ENCODE data around the gene SRA1. TPM values are rescaled to one million over a fixed set of nuclear protein-coding genes. Genes with fewer than 3 reads are reported as not detected.

SRA1 gene
- total RNA-seq, 1 experiment from 2014 or later = 52.0 TPM

- in situ Hi-C loops (cut with HindIII; ENCODE audit: low pct_unique_long_range_greater_than_20kb, low sequenced_read_pairs) = no loop called here
Measured at GRCh38 chr5:140564196-140565023, 7.1 kb upstream of the SRA1 start, which contains the start of the genes APBB3 and SLC35A4. APBB3 (minus strand) TSS chr5:140564598; CDS start chr5:140564245, 353 bp downstream. SLC35A4 (plus strand) TSS chr5:140564828; CDS start chr5:140567170, 2,342 bp downstream.

More at GRCh38 chr5:140564196-140565023, 7.1 kb upstream of the SRA1 start, which contains the start of the genes APBB3 and SLC35A4:
- ChIA-PET POLR2A (interaction anchor here (0.6 kb wide), 3 partner anchors 11 to 157 kb away, joined by 4 to 5 read pairs (median 4); no protein-coding TSS in a partner anchor), CTCF (interaction anchor here (0.6 kb wide), 3 partner anchors 10 to 146 kb away, joined by 3 to 5 read pairs (median 3); no protein-coding TSS in a partner anchor)
- TF ChIP-seq TCF7L2 (IDR thresholded peaks at IDR 0.05; ENCODE audit: low read depth, low read length) (peak; percentile 39; the same call in 1 of the 2 replicates), SIN3A (IDR thresholded peaks at IDR 0.05; ENCODE audit: borderline replicate concordance, insufficient read depth, low read depth, low read length) (peak; percentile 34; the same call in 1 of the 2 replicates), REST (IDR thresholded peaks at IDR 0.05; ENCODE audit: insufficient read depth in 1 of 2, low read depth in 2 of 2, low read length in 1 of 2) (no peak), POLR2AphosphoS5 (IDR thresholded peaks at IDR 0.05; ENCODE audit: low read depth, low read length) (peak; percentile 93), CTCF (IDR thresholded peaks at IDR 0.05) (no peak)
- Histone ChIP-seq H3K27me3 (ENCODE audit: control insufficient read depth, insufficient read depth, low read length) (no peaks in the 10 kb centered on the region), H3K27ac (ENCODE audit: low read length) (peak within 1 kb of the TSS; percentile 99), H3K4me3 (ENCODE audit: low read depth in 2 of 2, low read length in 2 of 2) (peak within 1 kb of the TSS; percentile 89 to 98), H3K4me1 (ENCODE audit: control insufficient read depth, insufficient read depth, low read length) (peaks cover 22% of the 10 kb centered on the region), H3K9me3 (ENCODE audit: control insufficient read depth, insufficient read depth, low read depth, low read length) (no peaks in the 10 kb centered on the region), H3K36me3 (ENCODE audit: control insufficient read depth, insufficient read depth, low read length) (peaks cover 9% of the 10 kb centered on the region)
- intact Hi-C loops (cut with micrococcal nuclease; ENCODE audit: unreplicated experiment) = loop anchor here (5.0 kb wide), 1 partner anchor 73 kb away; the partner anchor contains the start of gene TMCO6
- peak; percentile 94 for DNase-seq (ENCODE audit: low read depth, low spot score)
- BruUV-seq (replicated peaks) = no TSS peak
- peak; percentile 94 for ATAC-seq

Data from Panc1 (cell line).